IMR-90 (cell line): ENCODE results near the gene CFAP298. TPM values are rescaled to one million over a fixed set of nuclear protein-coding genes. Genes with fewer than 3 reads are reported as not detected.

ENCODE experiments used
- ATAC-seq: fragments of 200-7000 bp; cut with Tn5 transposase; 2 replicates; pipeline ENCODE4 v1.9.1; 2020; ENCODE audit warnings: low read depth, mild to moderate bottlenecking, moderate library complexity
- BruUV-seq: library from RNA; stranded (reverse); fragments of 400-500 nt; replicated peaks from 2 replicates; lab custom pipeline; 2021; lab: Mats Ljungman, UMichigan
- CTCF ChIA-PET: fragments of 300-600 bp; formaldehyde crosslinking; extraction: SDS; loops from one replicate; lab custom pipeline; 2021; ENCODE audit warnings: antibody characterized with exemption; lab: Yijun Ruan, JAX
- POLR2A ChIA-PET: fragments of 300-600 bp; sonication (Branson Sonifier 250); formaldehyde crosslinking; loops from one replicate; lab custom pipeline; 2022; ENCODE audit warnings: antibody characterized with exemption; ENCODE audit not compliant: unreplicated experiment; lab: Charles Lee
- DNase-seq: peaks from one replicate; pipeline ENCODE4 v3.0.0; 2013
- H2AFZ ChIP-seq: replicated peaks from 2 replicates; pipeline ENCODE3; 2013; ENCODE audit warnings: low read length, mild to moderate bottlenecking; ENCODE audit not compliant: poor library complexity
- H2AK5ac ChIP-seq: 2 replicates; pipeline ENCODE4 v1.6.1; 2013; ENCODE audit warnings: low read depth, low read length, inconsistent platforms
- H2AK9ac ChIP-seq: replicated peaks from 2 replicates; pipeline ENCODE3; 2013; ENCODE audit warnings: mild to moderate bottlenecking, low read depth, low read length, moderate library complexity; ENCODE audit not compliant: poor library complexity
- H2BK120ac ChIP-seq: 2 replicates; pipeline ENCODE4 v1.6.1; 2013; ENCODE audit warnings: low read depth, low read length, inconsistent platforms
- H2BK15ac ChIP-seq: 3 replicates; pipeline ENCODE4 v1.6.1; 2013; ENCODE audit warnings: low read depth, low read length, inconsistent platforms
- H2BK20ac ChIP-seq: 2 replicates; pipeline ENCODE4 v1.6.1; 2013; ENCODE audit warnings: low read depth, mild to moderate bottlenecking, inconsistent platforms, low read length, moderate library complexity
- H2BK5ac ChIP-seq: 2 replicates; pipeline ENCODE4 v1.6.1; 2013; ENCODE audit warnings: mild to moderate bottlenecking, low read depth, low read length, inconsistent platforms; ENCODE audit not compliant: poor library complexity, severe bottlenecking
- H3K14ac ChIP-seq: replicated peaks from 2 replicates; pipeline ENCODE4 v1.6.1; 2013; ENCODE audit warnings: low read depth, low read length, inconsistent platforms
- H3K18ac ChIP-seq: 2 replicates; pipeline ENCODE4 v1.6.1; 2013; ENCODE audit warnings: low read depth, low read length, control low read depth
- H3K23ac ChIP-seq: 2 replicates; pipeline ENCODE4 v1.6.1; 2013; ENCODE audit warnings: low read depth, low read length, inconsistent platforms
- H3K27ac ChIP-seq: 2 replicates; pipeline ENCODE4 v1.5.1; 2013; ENCODE audit warnings: mild to moderate bottlenecking, control low read depth, low read length; ENCODE audit not compliant: insufficient read depth
- H3K27me3 ChIP-seq: 2 replicates; pipeline ENCODE4 v1.6.1; 2013; ENCODE audit warnings: low read length; ENCODE audit not compliant: control insufficient read depth, insufficient read depth
- H3K36me3 ChIP-seq: 2 replicates; pipeline ENCODE4 v1.6.1; 2013; ENCODE audit warnings: low read length, mixed read lengths; ENCODE audit not compliant: control insufficient read depth, insufficient read depth
- H3K4ac ChIP-seq: 2 replicates; pipeline ENCODE4 v1.6.1; 2013; ENCODE audit warnings: low read depth, low read length, inconsistent platforms
- H3K4me1 ChIP-seq: 2 replicates; pipeline ENCODE4 v1.6.1; 2013; ENCODE audit warnings: low read length, mixed read lengths; ENCODE audit not compliant: control insufficient read depth, insufficient read depth
- H3K4me2 ChIP-seq: 2 replicates; pipeline ENCODE4 v1.6.1; 2013; ENCODE audit warnings: low read depth, mild to moderate bottlenecking, control low read depth, low read length, moderate library complexity
- H3K4me3 ChIP-seq: 2 replicates; pipeline ENCODE4 v1.5.1; 2013; ENCODE audit warnings: low read depth, mild to moderate bottlenecking, control low read depth, low read length, moderate library complexity; ENCODE audit not compliant: insufficient read depth
- H3K56ac ChIP-seq: 2 replicates; pipeline ENCODE4 v1.6.1; 2013; ENCODE audit warnings: low read length, inconsistent platforms; ENCODE audit not compliant: insufficient read depth; ENCODE audit errors: extremely low read depth
- H3K79me1 ChIP-seq, 2 experiments: 2 replicates each; pipeline ENCODE4 v1.6.1; 2013; ENCODE audit warnings: low read length in 2 of 2, inconsistent platforms in 1 of 2, low read depth in 1 of 2
- H3K9ac ChIP-seq: 2 replicates; pipeline ENCODE4 v1.6.1; 2013; ENCODE audit warnings: low read depth, low read length, control low read depth
- H3K9me1 ChIP-seq: 2 replicates; pipeline ENCODE4 v1.6.1; 2013; ENCODE audit warnings: low read length, inconsistent platforms; ENCODE audit not compliant: insufficient read depth
- H3K9me3 ChIP-seq: 2 replicates; pipeline ENCODE4 v1.6.1; 2013; ENCODE audit warnings: low read length; ENCODE audit not compliant: control insufficient read depth, insufficient read depth
- H4K20me1 ChIP-seq: 2 replicates; pipeline ENCODE4 v1.6.1; 2013; ENCODE audit warnings: low read length, inconsistent platforms; ENCODE audit not compliant: insufficient read depth
- H4K5ac ChIP-seq: 2 replicates; pipeline ENCODE4 v1.6.1; 2013; ENCODE audit warnings: mild to moderate bottlenecking, low read depth, low read length, control low read depth
- H4K8ac ChIP-seq, 2 experiments: 2 replicates each; pipeline ENCODE4 v1.6.1; 2013; ENCODE audit warnings: low read depth in 2 of 2, low read length in 2 of 2, control low read depth in 1 of 2, inconsistent platforms in 1 of 2
- H4K91ac ChIP-seq: 2 replicates; pipeline ENCODE4 v1.6.1; 2013; ENCODE audit warnings: low read depth, low read length, inconsistent platforms; ENCODE audit not compliant: insufficient read depth
- BHLHE40 ChIP-seq: fragments of 150-350 bp; IDR thresholded peaks from 2 replicates; pipeline ENCODE4 v1.6.1; 2016; ENCODE audit warnings: mild to moderate bottlenecking, low read depth, low read length
- CEBPB ChIP-seq: IDR thresholded peaks from 2 replicates; pipeline ENCODE4 v1.6.1; 2012; ENCODE audit warnings: low read depth, low read length, improper control_type of control experiment
- CHD1 ChIP-seq: IDR thresholded peaks from 2 replicates; pipeline ENCODE4 v1.6.1; 2012; ENCODE audit warnings: low read depth, low read length, improper control_type of control experiment
- FOS ChIP-seq: fragments of 150-350 bp; IDR thresholded peaks from 2 replicates; pipeline ENCODE4 v1.6.1; 2016; ENCODE audit warnings: low read depth, low read length
- MAFK ChIP-seq: IDR thresholded peaks from 2 replicates; pipeline ENCODE4 v1.6.1; 2012; ENCODE audit warnings: low read depth, low read length, improper control_type of control experiment
- MXI1 ChIP-seq: IDR thresholded peaks from 2 replicates; pipeline ENCODE4 v1.6.1; 2012; ENCODE audit warnings: low read depth, mild to moderate bottlenecking, low read length, moderate library complexity, borderline replicate concordance
- NFE2L2 ChIP-seq: fragments of 150-350 bp; IDR thresholded peaks from 2 replicates; pipeline ENCODE4 v1.6.1; 2016; ENCODE audit warnings: low read depth, mild to moderate bottlenecking, low read length
- POLR2A ChIP-seq: IDR thresholded peaks from 2 replicates; pipeline ENCODE4 v1.6.1; 2012; ENCODE audit warnings: mild to moderate bottlenecking, low read depth, low read length
- RAD21 ChIP-seq: IDR thresholded peaks from 2 replicates; pipeline ENCODE4 v1.6.1; 2012; ENCODE audit warnings: low read length, improper control_type of control experiment
- RCOR1 ChIP-seq: IDR thresholded peaks from 2 replicates; pipeline ENCODE4 v1.6.1; 2012; ENCODE audit warnings: mild to moderate bottlenecking, low read length, improper control_type of control experiment; ENCODE audit not compliant: insufficient replicate concordance
- RFX5 ChIP-seq: IDR thresholded peaks from 2 replicates; pipeline ENCODE4 v1.8.0; 2012; ENCODE audit warnings: low read depth, mild to moderate bottlenecking, low read length, moderate library complexity
- SMC3 ChIP-seq: fragments of 150-350 bp; IDR thresholded peaks from 2 replicates; pipeline ENCODE4 v1.6.1; 2016; ENCODE audit warnings: low read depth, mild to moderate bottlenecking, antibody characterized with exemption, low read length, moderate library complexity
- WGBS, 2 experiments: methylation state at CpG; one replicate each; pipeline versions ENCODE4 v1.1.5 to v1.1.7; 2013; ENCODE audit warnings: missing lambda C conversion rate in 2 of 2; ENCODE audit not compliant: insufficient read length in 1 of 2; ENCODE audit errors: extremely low coverage in 2 of 2; 5-methylcytosine and 5-hydroxymethylcytosine counted together
- dilution Hi-C: fragments of 300-500 bp; cut with HindIII; formaldehyde crosslinking; loops from one replicate; pipeline ENCODE4 v1.14.3; 2018; ENCODE audit warnings: low sequenced_read_pairs; ENCODE audit not compliant: unreplicated experiment
- in situ Hi-C: fragments of 300-500 bp; cut with MboI; formaldehyde crosslinking; loops from 3 replicates; pipeline ENCODE4 v1.14.3; 2019; ENCODE audit warnings: low sequenced_read_pairs, inconsistent platforms, mixed read lengths
- intact Hi-C: fragments of 100-400 bp; cut with micrococcal nuclease; formaldehyde crosslinking; loops from 2 replicates; pipeline ENCODE4 v1.10.0; 2022
- polyA plus RNA-seq, 3 experiments: library from polyadenylated mRNA; depleted of rRNA; stranded (reverse); fragments of >200 nt; gene quantifications; 2 replicates each; pipeline ENCODE4 v1.2.3, GENCODE V29; 2012; ENCODE audit warnings: low replicate concordance in 1 of 3
- total RNA-seq: library from RNA; depleted of rRNA; stranded (reverse); fragments of >200 nt; gene quantifications from 2 replicates; pipeline ENCODE4 v1.2.3, GENCODE V29; 2012
- TF ChIP-seq, protein P1 (sequence below): fragments of 150-350 bp; IDR thresholded peaks from 2 replicates; pipeline ENCODE4 v1.6.1; 2017; ENCODE audit warnings: mild to moderate bottlenecking, antibody characterized with exemption, low read length, low read depth
- TF ChIP-seq, protein P2 (sequence below): fragments of 150-350 bp; IDR thresholded peaks from 2 replicates; pipeline ENCODE4 v1.6.1; 2016; ENCODE audit warnings: low read depth, mild to moderate bottlenecking, low read length, moderate library complexity, borderline replicate concordance
- TF ChIP-seq, protein P3 (sequence below): conservative IDR thresholded peaks from 2 replicates; pipeline ENCODE4 v1.5.1; 2012; ENCODE audit warnings: mild to moderate bottlenecking, low read depth, low read length, improper control_type of control experiment

Gene CFAP298
- total and polyA plus RNA-seq, 2 of the 4 experiments (the other 2 are of a cell fraction) = 8.1 to 25.7 TPM

DNA sequence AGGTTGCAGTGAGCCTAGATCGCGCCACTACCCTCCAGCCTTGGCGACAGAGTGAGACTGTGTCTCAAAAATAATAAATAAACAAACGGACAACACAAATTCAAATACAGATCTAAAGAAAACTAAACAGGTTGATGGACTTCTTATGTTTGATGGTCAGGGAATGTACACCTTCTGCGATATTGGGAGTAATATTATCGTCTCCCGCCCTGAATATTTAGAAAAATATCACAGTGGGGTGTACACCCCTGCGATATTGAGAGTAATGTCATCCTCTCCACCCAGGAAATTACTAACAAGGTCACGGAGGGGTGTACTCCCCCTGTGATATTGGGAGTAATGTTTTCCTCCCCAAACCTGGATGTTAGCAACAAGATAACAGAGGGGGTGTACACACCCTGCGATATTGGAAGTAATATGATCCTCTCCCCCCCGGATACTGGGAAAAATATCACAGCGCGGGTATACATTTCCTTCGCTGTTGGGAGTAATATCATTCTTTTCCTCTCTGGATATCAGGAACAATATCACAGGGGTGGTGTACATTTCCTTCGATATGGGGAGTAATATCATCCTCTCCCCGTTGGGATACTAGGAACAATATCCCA is 1.4 kb upstream of the CFAP298 start:
- Histone ChIP-seq H4K91ac (peak overlapping the region; percentile 75; the same call in 1 of the 2 replicates), H2BK20ac (no peak overlapping the region), H2AFZ (no peak overlapping the region), H3K9ac (peak overlapping the region; percentile 85), H3K9me3 (no peaks in the 10 kb centered on the region), H3K4me3 (peak overlapping the region; percentile 80; the same call in 1 of the 2 replicates), H4K20me1 (peaks cover 4% of the 10 kb centered on the region; the same call in 1 of the 2 replicates), H3K27ac (peak overlapping the region; percentile 91; the same call in 1 of the 2 replicates), H3K27me3 (peaks cover 2% of the 10 kb centered on the region; the same call in 1 of the 2 replicates), H3K23ac (peak overlapping the region; percentile 80), H2BK15ac (no peak overlapping the region), H3K18ac (no peak overlapping the region), H4K8ac (peak overlapping the region; percentile 61 to 96), H3K9me1 (no peaks in the 10 kb centered on the region), H2AK9ac (no peak overlapping the region), H2AK5ac (peak overlapping the region; percentile 7; the same call in 1 of the 2 replicates), H3K4me2 (peak overlapping the region; percentile 93), H3K4ac (peak overlapping the region; percentile 95), H3K56ac (no peak overlapping the region), H4K5ac (peak overlapping the region; percentile 89), H3K14ac (peak overlapping the region; percentile 94; the same call in 1 of the 2 replicates), H2BK120ac (no peak overlapping the region), H2BK5ac (no peak overlapping the region), H3K36me3 (peaks cover 2% of the 10 kb centered on the region; the same call in 1 of the 2 replicates), H3K4me1 (peaks cover 2% of the 10 kb centered on the region; the same call in 1 of the 2 replicates), H3K79me1 (peaks cover 15 to 16% of the 10 kb centered on the region in 2 experiments)
- POLR2A ChIA-PET = no interaction called here
- intact Hi-C loops = loop anchor here (2.0 kb wide), 1 partner anchor 113 kb away; no protein-coding TSS in a partner anchor
- no CpG with 5 or more reads among the region's 16 CpGs for WGBS, 2 experiments
- CTCF ChIA-PET = interaction anchor here (4.3 kb wide), 1 partner anchor 13 kb away, joined by 26 read pairs; no protein-coding TSS in a partner anchor
- dilution Hi-C loops = no loop called here
- in situ Hi-C loops = no loop called here
- no TSS peak for BruUV-seq
- DNase-seq = no peak
- ATAC-seq = no peak
- TF ChIP-seq MAFK (no peak), BHLHE40 (no peak), CHD1 (no peak), RAD21 (no peak), MXI1 (no peak), RFX5 (no peak), POLR2A (no peak), SMC3 (no peak), RCOR1 (no peak), NFE2L2 (no peak), FOS (no peak), CEBPB (no peak)
- TF ChIP-seq, protein P1, sequence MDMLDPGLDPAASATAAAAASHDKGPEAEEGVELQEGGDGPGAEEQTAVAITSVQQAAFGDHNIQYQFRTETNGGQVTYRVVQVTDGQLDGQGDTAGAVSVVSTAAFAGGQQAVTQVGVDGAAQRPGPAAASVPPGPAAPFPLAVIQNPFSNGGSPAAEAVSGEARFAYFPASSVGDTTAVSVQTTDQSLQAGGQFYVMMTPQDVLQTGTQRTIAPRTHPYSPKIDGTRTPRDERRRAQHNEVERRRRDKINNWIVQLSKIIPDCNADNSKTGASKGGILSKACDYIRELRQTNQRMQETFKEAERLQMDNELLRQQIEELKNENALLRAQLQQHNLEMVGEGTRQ = no peak
- TF ChIP-seq, protein P2, sequence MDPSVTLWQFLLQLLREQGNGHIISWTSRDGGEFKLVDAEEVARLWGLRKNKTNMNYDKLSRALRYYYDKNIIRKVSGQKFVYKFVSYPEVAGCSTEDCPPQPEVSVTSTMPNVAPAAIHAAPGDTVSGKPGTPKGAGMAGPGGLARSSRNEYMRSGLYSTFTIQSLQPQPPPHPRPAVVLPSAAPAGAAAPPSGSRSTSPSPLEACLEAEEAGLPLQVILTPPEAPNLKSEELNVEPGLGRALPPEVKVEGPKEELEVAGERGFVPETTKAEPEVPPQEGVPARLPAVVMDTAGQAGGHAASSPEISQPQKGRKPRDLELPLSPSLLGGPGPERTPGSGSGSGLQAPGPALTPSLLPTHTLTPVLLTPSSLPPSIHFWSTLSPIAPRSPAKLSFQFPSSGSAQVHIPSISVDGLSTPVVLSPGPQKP = no peak
- TF ChIP-seq, protein P3, sequence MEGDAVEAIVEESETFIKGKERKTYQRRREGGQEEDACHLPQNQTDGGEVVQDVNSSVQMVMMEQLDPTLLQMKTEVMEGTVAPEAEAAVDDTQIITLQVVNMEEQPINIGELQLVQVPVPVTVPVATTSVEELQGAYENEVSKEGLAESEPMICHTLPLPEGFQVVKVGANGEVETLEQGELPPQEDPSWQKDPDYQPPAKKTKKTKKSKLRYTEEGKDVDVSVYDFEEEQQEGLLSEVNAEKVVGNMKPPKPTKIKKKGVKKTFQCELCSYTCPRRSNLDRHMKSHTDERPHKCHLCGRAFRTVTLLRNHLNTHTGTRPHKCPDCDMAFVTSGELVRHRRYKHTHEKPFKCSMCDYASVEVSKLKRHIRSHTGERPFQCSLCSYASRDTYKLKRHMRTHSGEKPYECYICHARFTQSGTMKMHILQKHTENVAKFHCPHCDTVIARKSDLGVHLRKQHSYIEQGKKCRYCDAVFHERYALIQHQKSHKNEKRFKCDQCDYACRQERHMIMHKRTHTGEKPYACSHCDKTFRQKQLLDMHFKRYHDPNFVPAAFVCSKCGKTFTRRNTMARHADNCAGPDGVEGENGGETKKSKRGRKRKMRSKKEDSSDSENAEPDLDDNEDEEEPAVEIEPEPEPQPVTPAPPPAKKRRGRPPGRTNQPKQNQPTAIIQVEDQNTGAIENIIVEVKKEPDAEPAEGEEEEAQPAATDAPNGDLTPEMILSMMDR = no peak
